ENCODE measurements around the gene RANBP3L. TPM values are rescaled to one million over a fixed set of nuclear protein-coding genes. Genes with fewer than 3 reads are reported as not detected.

RANBP3L gene
- total RNA-seq, 3 donors from 2014 or later (not counting 1 experiment from before 2014, with no cell fraction given): not detected

- H3K27me3 ChIP-seq (ENCODE audit: control insufficient read depth, insufficient read depth, low read length): no peaks in the 10 kb centered on the region
- Mint-ChIP-seq H3K4me3 (no peak overlapping the region), H3K27ac (no peak overlapping the region), H3K36me3 (peaks cover 12% of the 10 kb centered on the region), H3K27me3 (ENCODE audit: low read depth in 2 of 2) (no peaks in the 10 kb centered on the region), H3K9me3 (no peaks in the 10 kb centered on the region), H3K4me1 (no peaks in the 10 kb centered on the region)
- no peak overlapping the region for H3K27ac ChIP-seq (ENCODE audit: low read length)
- peaks cover 12% of the 10 kb centered on the region for H3K36me3 ChIP-seq (ENCODE audit: control insufficient read depth, insufficient read depth, low read length)
- no peaks in the 10 kb centered on the region for H3K9me3 ChIP-seq (ENCODE audit: control insufficient read depth, insufficient read depth, low read length)
- ATAC-seq (no peak), DNase-seq (no peak)
- 100% methylated on average over 2 of the region's 2 CpGs for WGBS (ENCODE audit: insufficient coverage)
- H3K4me1 ChIP-seq (ENCODE audit: control insufficient read depth, insufficient read depth, low read length): no peaks in the 10 kb centered on the region
- intact Hi-C loops (cut with micrococcal nuclease): no loop called here
- TF ChIP-seq CTCF (IDR thresholded peaks at IDR 0.05): no peak
- no peak overlapping the region for H3K4me3 ChIP-seq (ENCODE audit: low read length)
Measured at GRCh38 chr5:36208786-36209185, 92.9 kb downstream of the RANBP3L start.

GRCh38 chr5:36206913-36207312, 94.8 kb downstream of the RANBP3L start:
- no peak overlapping the region for H3K4me3 ChIP-seq (ENCODE audit: low read length)
- no peak for DNase-seq
- no peaks in the 10 kb centered on the region for H3K27me3 ChIP-seq (ENCODE audit: control insufficient read depth, insufficient read depth, low read length)
- Mint-ChIP-seq H3K9me3 (no peaks in the 10 kb centered on the region), H3K36me3 (peaks cover 12% of the 10 kb centered on the region), H3K4me1 (no peaks in the 10 kb centered on the region), H3K27me3 (ENCODE audit: low read depth in 2 of 2) (no peaks in the 10 kb centered on the region), H3K4me3 (no peak overlapping the region), H3K27ac (no peak overlapping the region)
- no peaks in the 10 kb centered on the region for H3K4me1 ChIP-seq (ENCODE audit: control insufficient read depth, insufficient read depth, low read length)
- no peak for ATAC-seq
- intact Hi-C loops (cut with micrococcal nuclease): no loop called here
- H3K27ac ChIP-seq (ENCODE audit: low read length): no peak overlapping the region
- peaks cover 14% of the 10 kb centered on the region for H3K36me3 ChIP-seq (ENCODE audit: control insufficient read depth, insufficient read depth, low read length)
- no peaks in the 10 kb centered on the region for H3K9me3 ChIP-seq (ENCODE audit: control insufficient read depth, insufficient read depth, low read length)
- TF ChIP-seq CTCF (IDR thresholded peaks at IDR 0.05): no peak

- ATAC-seq (no peak), DNase-seq (no peak)
- H3K36me3 ChIP-seq (ENCODE audit: control insufficient read depth, insufficient read depth, low read length): peaks cover 17% of the 10 kb centered on the region
- Mint-ChIP-seq H3K4me1 (no peaks in the 10 kb centered on the region), H3K4me3 (no peak overlapping the region), H3K27me3 (ENCODE audit: low read depth in 2 of 2) (no peaks in the 10 kb centered on the region), H3K36me3 (peaks cover 12% of the 10 kb centered on the region), H3K9me3 (no peaks in the 10 kb centered on the region), H3K27ac (no peak overlapping the region)
- no peaks in the 10 kb centered on the region for H3K4me1 ChIP-seq (ENCODE audit: control insufficient read depth, insufficient read depth, low read length)
- no peaks in the 10 kb centered on the region for H3K9me3 ChIP-seq (ENCODE audit: control insufficient read depth, insufficient read depth, low read length)
- H3K27ac ChIP-seq (ENCODE audit: low read length): no peak overlapping the region
- no peaks in the 10 kb centered on the region for H3K27me3 ChIP-seq (ENCODE audit: control insufficient read depth, insufficient read depth, low read length)
- H3K4me3 ChIP-seq (ENCODE audit: low read length): no peak overlapping the region
- no peak for TF ChIP-seq CTCF (IDR thresholded peaks at IDR 0.05)
- WGBS (ENCODE audit: insufficient coverage): 98% methylated on average over 2 of the region's 2 CpGs
- intact Hi-C loops (cut with micrococcal nuclease): no loop called here
Measured at GRCh38 chr5:36205329-36205728, 96.4 kb downstream of the RANBP3L start.

- Histone ChIP-seq H3K9me3 (ENCODE audit: control insufficient read depth, insufficient read depth, low read length) (no peaks in the 10 kb centered on the region), H3K27ac (ENCODE audit: low read length) (no peak overlapping the region), H3K4me3 (ENCODE audit: low read length) (no peak overlapping the region), H3K36me3 (ENCODE audit: control insufficient read depth, insufficient read depth, low read length) (peaks cover 30% of the 10 kb centered on the region), H3K4me1 (ENCODE audit: control insufficient read depth, insufficient read depth, low read length) (no peaks in the 10 kb centered on the region), H3K27me3 (ENCODE audit: control insufficient read depth, insufficient read depth, low read length) (no peaks in the 10 kb centered on the region)
- Mint-ChIP-seq H3K9me3 (no peaks in the 10 kb centered on the region), H3K36me3 (peaks cover 12% of the 10 kb centered on the region), H3K4me1 (no peaks in the 10 kb centered on the region), H3K27ac (no peak overlapping the region), H3K27me3 (ENCODE audit: low read depth in 2 of 2) (no peaks in the 10 kb centered on the region), H3K4me3 (no peak overlapping the region)
- DNase-seq: no peak
- WGBS (ENCODE audit: insufficient coverage): 73% methylated on average over 3 of the region's 3 CpGs
- intact Hi-C loops (cut with micrococcal nuclease): no loop called here
- TF ChIP-seq CTCF (IDR thresholded peaks at IDR 0.05): no peak
- no peak for ATAC-seq
Measured at GRCh38 chr5:36202521-36202961, 99.2 kb downstream of the RANBP3L start.
